HG03460 (cell line): ENCODE data around the gene UBR3.

Experiments
- ATAC-seq: cut with Tn5 transposase; IDR thresholded peaks from one replicate; pipeline ENCODE4 v1.9.1; 2021; ENCODE audit not compliant: unreplicated experiment

The UBR3 gene

DNA sequence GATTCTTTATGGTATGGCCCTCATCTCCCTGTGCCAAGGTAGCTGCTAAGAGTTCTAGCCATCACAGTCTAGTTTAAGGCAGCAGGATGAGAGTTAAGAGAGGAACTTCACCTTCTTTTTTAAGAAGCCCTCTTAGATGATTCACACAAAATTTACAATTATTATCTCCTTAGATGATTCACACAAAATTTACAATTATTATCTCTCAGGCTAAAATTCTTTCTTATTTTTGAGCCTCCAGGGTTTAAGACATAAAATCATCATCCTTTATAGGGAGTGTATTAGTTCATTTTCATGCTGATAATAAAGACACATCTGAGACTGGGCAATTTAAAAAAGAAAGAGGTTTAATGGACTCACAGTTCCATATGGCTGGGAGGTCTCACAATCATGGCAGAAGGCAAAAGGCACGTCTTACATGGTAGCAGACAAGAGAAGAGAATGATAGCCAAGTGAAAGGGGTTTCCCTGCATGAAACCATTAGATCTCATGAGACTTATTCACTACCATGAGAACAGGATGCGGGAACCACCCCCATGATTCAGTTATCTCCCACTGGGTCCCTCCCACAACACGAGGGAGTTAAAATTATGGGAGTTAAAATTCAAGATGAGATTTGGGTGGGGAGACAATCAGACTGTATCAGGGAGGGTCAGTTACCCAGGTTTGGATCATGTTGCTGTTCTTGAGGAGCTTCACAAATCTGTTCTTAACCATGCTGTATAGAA lies 217.7 kb downstream of the UBR3 start:
- no peak for ATAC-seq

DNA sequence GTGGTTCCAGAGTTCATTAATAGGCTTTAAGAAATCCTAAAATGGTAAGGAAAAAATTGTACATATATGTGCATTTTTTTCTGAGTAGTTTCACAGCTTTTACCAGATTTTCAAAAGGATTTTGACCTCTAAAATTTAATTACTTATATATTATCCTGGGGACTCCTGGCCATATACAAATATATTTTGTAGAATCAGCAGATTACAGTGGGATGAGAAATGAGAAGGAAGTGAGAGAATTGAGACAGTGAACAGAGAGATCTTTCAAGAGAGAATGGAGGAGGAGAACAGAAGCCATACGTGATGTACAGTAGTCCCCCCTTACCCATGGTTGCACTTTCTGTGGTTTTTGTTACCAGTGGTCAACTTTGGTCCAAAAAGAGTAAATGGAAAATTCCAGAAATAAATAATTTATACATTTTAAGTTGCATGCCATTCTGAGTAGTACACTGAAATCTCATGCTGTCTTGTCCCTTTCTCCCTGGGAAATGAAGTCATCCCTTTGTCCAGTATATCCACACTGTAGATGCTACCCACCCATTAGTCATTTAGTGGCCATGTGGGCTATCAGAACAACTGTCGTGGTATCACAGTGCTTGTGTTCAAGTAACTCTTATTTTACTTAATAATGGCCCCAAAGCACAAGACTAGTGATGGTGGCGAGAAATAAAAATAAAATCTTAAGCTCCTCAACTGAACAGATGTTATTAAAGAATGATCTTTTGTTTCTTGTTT lies 220.2 kb downstream of the UBR3 start:
- no peak for ATAC-seq

DNA sequence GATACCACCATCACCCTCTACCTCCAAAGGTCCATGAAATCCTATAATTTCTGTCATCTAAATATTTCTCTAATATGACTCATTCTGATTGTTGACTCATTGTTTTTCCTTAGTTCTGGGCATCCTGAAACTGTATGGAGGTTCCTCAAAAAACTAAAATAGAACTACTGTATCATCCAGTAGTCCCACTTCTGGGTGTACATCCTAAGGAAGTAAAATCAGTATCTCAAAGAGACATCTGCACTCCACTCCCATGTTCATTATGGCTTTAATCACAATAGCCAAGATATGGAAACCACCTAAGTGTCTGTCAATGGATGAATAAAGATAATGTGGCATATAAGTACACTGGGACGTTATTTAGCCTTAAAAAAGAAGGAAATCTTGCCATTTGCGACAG lies 224.9 kb downstream of the UBR3 start:
- ATAC-seq, result no peak

DNA sequence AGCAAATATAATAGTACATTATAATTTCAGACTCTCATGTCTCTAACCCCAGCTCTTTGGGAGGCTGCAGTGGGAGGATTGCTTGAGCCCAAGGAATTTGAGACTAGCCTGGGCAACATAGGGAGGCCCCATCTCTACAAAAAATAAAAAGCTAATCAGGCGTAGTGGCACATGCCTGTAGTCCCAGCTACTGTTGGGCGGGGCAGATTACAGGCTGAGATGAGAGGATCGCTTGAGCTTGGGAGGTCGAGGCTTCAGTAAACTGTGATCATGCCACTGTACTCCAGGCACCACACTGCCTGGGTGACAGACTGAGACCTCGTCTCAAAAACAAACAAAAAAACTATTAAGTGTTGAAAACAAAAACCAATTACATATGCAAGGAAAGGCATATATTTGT lies 227.7 kb downstream of the UBR3 start:
- ATAC-seq, result no peak

DNA sequence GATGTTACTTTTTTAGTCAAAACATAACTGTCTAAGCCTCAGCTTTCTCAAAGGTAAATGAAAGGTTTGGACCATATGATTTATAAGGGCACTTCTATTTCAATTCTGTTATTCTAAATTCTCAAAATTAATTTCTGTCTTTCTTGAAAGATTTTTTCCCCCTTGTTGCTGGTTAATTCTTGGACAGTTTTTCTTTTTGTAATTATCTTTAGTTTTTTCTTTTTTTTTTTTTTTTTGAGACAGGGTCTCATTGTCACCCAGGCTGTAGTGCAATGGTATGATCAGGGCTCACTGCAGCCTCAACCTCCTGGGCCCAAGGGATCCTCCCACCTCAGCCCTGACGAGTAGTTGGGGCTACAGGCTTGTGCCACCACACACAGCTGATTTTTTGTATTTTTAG lies 229.6 kb downstream of the UBR3 start:
- ATAC-seq, result no peak

DNA sequence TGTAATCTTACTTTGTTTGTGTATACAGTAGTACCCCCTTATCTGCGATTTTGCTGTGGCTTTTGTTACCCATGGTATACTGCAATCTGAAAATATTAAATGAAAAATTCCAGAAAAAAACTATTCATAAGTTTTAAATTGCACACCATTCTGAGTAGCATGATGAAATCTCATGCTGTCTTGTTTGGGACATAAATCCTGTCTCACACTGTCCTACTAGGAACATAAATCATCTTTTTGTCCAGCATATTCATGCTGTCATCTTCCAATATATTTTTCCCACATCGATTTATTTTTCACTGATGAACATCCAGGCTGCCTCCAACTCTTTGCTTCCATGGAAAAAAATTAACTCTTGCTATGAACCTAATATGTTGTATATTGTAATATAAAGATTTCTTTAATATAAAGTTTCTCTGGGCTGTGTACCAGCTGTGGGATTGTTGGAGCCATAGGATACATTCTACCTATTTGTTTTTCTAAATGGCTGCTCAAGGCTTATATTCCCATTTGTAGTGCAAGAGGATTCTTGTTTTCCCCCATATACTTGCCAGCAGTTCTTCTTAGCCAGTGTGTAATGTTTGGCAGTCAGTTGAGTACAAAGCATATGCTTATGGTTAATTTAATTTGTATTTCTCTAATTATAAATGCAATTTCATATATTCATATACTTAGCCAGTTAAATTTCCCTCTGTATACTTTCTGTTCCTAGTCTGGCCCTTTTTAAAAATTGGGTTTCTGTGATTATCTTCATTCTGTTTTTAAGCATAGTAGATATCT lies 236.4 kb downstream of the UBR3 start:
- ATAC-seq, result no peak

DNA sequence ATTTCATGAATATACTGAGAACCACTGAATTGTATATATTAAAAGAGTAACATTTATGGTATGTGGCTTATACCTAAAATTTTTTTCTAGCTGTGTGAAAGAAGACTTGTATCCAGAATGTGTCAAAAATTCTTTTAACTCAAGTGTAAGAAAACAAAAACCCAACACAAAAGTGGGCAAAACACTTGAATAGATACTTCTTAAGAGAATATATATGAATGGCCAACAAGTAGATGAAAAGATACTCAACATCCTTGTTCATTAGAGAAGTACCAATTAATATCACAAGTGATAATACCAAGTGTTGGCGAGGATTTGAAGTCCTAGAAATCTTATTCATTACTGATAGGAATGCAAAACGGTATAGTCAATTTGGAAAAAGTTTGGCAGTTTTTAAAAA lies 243.5 kb downstream of the UBR3 start:
- ATAC-seq, result no peak

DNA sequence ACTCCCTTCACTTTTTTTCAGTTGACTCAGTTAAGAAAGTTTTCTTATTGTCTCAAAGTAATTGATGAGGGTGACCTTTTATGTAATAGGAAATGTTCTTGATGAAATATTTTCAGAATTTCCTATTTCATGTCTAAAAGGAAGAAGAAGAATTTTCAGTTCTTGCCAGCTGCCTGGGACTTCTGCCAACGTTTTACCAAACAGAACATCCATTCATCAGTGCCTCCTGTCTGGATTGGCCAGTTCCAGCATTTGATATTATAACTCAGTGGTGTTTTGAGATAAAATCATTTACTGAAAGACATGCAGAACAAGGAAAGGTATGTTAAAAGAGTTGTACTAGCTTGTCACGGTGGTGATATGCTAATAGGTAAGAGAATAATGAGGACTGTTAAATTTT lies 246.0 kb downstream of the UBR3 start:
- no peak for ATAC-seq

DNA sequence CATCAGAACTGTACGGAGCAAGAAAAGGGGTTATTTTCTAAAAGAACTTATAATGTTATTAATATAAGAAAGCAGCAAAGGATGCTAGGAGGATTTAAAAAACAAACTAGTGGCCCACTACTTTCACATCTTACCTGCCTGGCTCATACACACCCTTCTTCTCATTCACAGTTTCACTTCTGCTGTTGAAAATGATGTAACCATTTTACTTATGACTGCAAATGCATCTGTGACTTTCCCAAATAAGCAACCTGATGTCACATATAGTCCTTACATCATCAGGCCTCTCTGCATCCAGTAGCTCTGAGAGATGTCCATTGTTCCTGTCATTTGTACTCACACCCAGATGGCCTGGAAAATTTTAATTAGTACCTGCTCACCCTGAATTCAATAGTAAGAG lies 248.9 kb downstream of the UBR3 start:
- ATAC-seq, result no peak

DNA sequence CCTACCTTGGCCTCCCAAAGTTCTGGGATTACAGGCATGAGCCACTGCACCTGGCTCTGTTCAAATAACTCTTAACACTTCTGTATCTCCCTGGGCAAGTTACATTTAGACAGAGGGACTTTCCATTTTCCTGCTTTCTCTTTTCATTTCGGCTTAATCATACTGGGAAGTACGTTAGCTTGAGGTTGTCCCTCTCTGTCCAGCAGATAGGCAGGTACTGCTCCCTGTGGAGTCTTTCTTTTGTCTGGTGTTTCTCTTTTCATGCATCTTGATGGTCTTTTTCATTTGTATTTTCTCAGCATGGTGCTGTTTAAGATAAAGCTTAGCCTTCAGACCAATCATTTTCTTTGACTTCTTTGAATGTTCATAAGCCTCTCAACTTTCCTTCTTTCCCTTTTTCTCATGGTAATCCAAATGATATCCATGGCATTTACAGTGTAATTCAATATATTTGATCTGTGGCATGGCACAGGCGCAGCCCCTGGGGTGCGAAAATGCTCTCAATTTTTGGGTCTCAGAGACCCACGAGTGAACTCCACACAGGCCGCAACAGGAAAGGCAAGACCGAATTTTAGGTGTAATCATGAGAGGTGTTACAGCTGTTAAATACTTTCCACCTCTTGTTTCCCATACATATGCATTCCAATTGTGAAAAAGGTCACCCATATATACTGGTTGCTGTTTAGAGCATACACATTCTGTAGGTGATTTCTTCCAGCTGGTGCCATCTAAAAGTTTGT lies 250.7 kb downstream of the UBR3 start:
- ATAC-seq, result no peak

DNA sequence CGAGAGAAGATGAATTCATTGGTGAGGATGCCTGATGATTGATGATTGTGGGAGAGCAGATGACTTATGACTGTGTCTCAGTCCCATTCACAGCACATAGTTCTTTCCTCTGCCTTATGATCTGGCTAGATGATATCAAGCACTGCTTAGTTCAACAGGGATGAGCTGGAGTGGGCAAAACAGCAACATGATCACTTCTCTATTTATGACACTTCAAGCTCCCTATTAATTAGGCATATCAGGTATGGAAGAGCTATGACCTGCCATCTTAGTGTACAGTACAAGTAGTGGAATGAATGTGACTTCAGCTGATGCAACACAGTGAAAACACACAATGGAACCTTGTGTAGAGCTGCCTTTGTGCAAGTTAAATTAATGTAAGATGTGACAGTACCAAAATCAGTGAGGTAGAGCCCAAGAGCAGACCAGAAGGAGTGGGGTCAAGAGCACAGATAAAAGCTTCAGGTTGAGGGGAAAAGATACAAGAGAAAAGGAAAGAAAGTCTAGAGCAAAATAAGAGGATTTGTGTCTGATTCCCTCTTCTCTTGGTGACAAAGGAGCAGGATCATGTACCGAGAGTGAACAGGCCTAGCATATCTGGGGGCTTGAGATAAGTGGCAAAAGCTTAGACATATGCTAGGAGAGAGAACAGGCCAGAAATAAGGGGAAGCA lies 257.7 kb downstream of the UBR3 start:
- ATAC-seq, result no peak

DNA sequence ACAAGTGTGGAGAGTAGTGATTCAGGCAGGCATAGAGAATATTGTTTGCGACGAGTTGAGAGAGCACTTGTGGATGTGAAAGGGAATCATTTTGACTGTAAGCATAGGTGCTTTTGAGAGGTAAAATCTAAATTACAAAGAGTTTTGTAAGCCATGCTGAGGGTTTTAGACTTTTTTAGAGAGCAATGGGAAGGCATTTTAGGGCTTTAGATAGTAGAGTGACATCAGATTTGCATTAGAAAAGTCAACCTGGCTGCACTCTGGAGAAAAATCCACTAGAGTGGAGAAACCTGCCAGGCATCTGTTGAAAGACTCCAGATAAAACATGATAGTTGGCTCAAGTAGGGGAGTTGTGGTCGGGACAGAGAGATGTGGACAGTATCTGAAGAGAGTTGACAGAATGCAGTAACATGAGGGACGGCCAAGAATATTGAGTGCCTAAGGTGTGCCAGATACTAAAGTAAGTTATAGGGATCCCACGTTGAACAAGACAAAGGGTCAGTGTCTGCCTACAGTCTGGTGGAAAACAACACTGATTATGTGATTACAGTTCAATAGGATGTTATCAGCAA lies 258.9 kb downstream of the UBR3 start:
- no peak for ATAC-seq

DNA sequence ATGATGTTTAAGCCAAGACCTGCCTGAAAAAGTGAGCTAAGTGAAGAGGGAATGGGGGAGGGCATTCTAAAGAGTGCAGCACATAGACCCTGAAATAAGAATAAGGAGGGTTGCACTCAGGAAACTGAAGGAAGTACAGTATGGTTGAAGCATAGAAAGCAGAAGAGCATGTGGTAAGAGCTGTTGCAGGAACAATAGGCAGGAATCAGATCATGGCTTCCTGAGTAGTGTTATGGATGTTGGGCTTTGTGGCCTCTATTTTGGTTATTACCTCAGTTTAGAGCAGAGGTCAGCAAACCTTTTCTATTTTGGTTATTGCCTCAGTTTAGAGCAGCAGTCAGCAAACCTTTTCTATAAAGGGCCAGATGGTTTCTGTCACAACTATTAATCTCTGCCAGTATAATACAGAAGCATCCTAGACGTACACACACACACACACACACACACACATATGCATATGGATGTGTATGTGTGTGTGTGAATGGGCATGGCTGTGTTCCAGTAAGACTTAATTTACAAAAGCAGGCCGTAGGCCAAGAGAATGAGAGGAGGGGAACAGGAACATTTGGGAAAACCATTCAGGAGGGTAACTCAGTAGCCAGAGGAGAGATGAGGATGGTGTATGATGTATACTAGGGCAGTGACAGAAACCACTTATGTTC lies 259.6 kb downstream of the UBR3 start:
- no peak for ATAC-seq

DNA sequence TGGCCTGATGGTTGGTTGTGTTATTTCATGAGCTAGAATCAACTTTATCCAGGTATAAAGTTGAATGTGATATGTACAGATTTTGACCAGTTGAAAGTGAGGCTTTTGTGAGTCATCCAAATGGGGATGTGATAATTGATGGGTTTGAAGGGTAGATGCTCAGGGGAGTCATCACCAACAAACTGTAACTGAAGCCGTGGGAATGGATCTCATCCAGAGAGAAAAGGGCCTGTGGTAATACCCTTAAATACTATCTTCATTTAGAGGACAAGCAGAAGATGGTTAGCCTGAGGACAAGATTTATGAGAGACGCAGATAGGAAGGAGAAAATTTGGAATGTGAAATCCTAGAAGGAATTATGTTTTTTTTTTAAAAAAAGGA lies 260.1 kb downstream of the UBR3 start:
- ATAC-seq, result no peak

DNA sequence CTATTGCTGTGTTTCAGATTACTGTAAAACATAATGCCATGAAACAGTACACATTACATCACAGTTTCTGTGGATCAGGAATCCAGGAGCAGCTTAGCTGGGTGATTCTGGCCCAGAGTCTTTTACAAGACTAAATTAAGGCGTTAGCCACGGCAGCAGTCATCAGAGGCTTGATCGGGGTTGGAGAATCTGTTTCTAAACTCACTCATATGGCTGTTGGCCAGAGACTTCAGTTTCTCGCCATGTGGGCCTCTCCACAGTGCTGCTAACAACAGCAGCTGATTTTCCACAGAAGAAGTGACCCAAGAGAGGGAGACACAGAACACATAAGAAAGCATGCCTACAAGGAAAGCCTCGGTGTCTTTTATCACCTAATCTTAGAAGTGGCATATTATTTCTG lies 261.5 kb downstream of the UBR3 start:
- no peak for ATAC-seq

DNA sequence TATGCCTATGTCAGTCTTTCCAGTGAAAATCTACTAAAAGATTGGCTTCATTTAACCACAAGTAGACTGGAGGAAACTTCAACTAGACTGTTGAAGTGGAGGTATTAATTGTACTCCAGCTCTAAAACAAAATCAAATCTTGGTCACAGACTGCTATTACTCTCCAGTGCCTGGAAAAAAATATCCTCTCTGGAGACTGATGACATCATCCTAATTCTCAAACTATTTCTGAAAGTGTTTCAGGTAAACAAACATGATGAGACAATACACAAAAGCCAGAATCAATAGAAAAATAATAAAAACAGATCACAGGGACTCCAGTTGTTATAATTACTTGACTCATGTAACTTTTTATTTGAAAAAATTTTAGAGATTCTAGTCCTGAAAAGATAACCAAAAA lies 263.0 kb downstream of the UBR3 start:
- ATAC-seq, result no peak

DNA sequence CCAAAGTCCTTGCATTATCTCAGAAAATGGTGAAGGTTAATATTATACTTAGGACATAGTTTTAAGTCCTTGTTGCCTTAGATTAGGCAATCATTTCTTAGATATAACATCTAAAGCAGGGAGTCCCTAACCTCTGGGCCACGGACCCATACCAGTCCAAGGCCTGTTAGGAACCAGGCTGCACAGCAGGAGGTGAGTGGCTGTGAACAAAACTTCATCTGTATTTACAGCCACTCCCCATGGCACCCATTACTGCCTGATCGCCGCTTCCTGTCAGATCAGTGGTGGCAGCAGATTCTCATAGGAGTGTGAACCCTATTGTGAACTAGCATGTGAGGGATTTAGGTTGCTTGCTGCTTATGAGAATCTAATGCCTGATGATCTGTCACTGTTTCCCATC lies 264.2 kb downstream of the UBR3 start:
- ATAC-seq, result no peak

DNA sequence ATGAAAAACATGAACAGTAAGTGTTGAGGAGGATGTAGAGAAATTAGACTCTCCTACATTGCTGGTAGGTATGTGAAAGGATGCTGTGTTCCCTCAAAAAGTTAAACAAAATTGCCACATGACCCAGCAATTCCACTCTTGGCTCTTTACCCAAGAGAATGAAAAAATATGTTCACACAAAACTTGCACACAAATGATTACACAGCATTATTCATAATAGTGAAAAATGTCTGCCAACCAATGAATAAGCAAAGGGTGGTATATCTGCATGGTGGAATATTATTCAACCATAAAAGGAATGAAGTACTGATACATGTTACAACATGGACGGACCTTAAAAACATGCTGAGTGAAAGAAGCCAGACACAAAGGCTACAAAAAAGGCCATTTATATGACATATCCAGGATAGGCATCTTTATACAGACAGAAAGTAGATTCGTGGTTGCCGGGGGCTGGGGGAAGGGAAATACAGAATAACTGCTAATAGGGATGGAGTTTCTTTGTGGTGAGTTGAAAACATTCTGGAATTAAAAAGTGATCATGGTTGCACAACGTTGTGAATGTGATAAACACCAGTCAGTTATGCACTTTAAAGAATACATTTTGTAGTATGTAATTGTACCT lies 265.3 kb downstream of the UBR3 start:
- no peak for ATAC-seq

DNA sequence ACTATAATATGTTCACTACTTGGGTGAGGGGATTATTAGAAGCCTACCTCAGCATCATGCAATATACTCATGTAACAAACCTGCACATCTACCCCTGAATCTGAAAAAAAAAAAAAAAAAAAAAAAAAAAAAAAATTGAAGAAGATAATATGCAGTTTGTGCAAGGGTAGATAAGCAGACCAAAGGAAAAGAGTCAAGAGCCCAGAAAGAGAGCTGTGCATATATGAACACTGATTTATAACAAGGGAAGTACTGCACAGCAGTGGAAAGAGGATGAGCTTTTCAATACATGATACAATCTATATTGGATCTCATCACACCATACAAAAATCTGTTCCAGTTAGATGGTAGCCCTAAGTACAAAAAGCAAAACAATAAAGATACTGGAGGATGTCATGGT lies 268.1 kb downstream of the UBR3 start:
- ATAC-seq, result no peak
